Lung microvascular endothelial cell (primary cell): Measurements from ENCODE around the gene PYY. TPM values are rescaled to one million over a fixed set of nuclear protein-coding genes. Genes with fewer than 3 reads are reported as not detected.
"Not testable (repeated sequence)": the region's sequence is repeated elsewhere in the genome, so short reads cannot be mapped to it uniquely, and the experiment has no call there.

ENCODE experiments used
- DNase-seq, 2 donors: peaks; one replicate each; pipeline versions ENCODE4 v3.0.0 to v3.0.0-alpha.2; 2010; ENCODE audit warnings: low read depth in 2 of 2
- total RNA-seq: library from RNA; depleted of rRNA; stranded (reverse); fragments of >200 nt; gene quantifications from 2 replicates; pipeline ENCODE4 v1.2.1, GENCODE V29; 2014

PYY gene
- not detected in 2 replicates for total RNA-seq

DNA sequence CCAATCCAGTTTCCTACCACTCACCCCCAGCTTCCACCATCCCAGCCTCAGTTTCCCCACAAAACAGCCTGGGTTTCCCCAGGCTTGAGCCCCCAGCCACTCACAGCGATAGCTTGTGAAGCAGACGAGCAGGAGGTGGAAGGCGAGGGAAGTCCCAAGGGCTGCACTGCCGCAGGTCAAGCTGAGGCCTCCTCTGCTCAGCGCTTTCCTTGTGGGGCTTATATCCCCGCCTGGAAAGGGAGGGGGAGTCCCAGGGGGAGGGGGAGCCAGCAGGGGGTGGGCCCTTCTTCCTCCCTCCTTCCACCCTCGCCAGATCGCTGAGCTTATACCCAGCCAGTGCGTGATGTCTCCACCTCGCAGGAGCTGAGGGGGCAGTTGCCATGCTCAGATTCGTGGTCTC, at the start of gene PYY:
TSS of gene PYY (minus strand) at position 195 of the 400 bp plus-strand sequence. CDS start 457 bp downstream, outside the sequence.
- DNase-seq: no peak

DNA sequence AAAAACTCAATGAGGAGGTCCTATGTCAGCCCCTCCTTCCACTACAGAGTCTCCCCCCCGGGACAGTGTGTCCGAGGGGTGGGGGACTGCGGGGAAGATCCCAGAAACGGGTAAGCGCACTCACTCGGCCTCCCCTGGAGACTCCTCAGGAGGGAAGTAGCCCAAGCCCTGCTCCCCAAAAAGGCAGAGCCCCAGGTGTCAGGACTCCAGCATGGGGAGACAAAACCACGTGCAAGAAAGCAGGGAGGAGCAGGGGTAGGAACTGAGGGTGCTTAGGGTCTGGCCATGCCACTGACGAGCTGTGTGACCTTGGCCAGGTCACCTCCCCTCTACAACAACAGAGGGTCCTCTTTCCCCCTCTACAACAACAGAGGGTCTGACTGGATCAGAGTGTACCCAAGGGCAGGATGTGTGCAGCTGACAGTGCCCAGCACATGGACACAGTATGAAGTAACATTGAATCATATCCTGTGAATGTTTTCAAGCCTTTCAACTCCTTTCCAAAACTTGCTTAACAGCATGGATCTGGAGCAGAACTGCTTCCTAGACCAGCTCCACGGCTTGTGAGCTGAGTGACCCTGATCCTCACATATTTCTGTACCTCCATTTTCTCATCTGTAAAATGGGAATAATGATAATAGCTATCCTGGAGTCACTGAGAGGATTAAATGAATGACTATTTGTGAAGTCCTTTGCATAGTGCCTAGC, 48.6 kb upstream of the PYY start:
- peak; percentile 87 to 94 for DNase-seq

DNA sequence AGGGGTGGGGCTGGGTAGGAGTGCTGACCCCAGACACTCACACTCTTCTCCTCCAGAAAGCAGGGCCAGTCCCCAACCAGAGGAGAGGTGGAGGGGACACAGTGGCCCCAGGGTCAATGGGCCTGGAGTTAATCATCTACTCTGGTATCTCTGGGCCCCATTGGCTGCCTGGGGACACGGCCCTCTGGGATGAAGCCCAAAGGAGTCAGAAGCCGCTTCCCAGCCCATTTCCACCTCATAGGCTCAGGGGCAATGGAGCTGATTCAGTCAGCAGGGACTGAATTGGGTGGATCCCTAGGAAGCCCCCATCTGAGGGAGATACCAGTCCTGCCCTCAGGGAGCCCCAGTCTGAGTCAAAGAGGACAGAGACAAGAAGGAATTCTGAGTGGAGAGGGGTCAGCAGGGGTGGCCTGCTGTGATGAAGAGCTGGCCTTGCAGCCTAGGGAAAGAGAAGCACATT, 47.8 kb upstream of the PYY start:
- DNase-seq: no peak

DNA sequence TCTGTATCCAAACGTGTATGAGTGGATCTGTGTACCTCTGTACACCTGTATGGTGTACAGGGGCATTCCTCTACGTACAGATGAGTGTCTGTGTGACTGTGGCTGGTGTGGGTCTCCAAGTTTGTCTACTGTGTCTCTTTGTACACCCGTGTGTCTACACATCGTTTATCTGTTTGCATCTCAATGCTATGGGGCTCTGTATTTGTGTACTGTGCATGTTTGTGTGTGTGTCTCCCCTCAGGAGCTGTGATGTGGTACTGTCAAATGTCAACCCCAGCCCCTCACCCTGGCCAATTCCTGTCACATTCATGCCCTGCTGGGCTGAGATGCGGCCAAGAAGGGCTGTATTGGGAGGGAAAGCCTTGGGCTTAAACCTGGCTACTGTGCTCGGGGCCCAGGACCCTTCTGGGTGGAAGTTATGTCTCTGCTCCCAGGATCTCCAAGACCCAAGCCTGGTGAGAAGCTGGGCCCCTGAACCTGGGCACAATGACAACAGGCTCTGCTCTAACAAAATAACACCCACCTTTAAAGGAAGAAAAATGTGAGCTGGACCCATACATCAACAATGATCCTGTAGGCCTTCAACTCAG, 47.2 kb upstream of the PYY start:
- DNase-seq: no peak

DNA sequence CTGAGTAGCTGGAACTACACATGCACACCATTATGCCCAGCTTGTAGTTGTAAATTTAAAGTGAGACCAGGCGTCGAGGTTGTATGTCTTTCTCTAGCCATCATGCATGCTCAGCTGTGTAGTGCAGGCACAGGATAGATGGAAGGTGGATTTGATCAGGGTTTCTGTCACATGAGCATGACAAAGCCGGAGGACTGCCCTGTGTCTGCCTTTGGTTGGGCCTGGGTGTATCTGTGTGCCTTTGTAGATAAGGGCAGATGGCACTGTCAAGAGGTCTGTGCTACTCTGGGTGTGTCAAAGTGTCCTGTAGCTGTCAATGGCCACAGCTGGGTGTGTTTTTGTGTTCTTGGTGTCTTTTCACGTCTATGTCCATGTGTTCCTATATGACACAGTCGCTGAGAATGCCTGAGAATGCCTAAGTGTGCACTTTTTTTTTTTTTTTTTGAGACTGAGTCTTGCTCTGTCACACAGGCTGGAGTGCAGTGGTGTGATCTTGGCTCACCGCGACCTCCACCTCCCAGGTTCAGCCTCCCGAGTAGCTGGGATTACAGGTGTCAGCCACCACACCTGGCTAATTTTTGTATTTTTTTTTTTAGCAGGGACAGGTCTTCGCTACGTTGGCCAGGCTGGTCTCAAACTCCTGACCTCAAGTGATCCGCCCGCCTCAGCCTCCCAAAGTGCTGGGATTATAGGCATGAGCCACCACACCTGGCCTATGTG, 46.6 kb upstream of the PYY start:
- no peak for DNase-seq

DNA sequence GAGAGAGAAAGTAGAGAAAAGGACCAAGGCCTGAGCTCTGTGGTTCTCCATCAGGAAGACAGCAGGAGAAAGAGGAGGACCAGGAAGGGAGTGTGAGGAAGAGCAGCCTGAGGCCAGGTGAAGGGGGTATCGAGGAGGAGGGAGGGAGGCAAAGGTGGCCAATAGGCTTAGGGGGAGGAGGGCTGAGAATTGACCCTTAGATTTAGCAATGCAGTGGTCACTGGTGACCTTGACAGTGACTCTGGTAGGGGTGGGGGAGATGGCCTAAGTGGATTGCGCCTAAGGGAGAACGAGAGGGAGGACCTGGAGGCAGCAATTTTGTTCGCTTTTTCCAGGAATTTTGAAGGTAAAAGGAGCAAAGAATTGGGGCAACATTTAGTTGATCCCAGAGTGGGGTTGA, 45.3 kb upstream of the PYY start:
- DNase-seq: no peak

DNA sequence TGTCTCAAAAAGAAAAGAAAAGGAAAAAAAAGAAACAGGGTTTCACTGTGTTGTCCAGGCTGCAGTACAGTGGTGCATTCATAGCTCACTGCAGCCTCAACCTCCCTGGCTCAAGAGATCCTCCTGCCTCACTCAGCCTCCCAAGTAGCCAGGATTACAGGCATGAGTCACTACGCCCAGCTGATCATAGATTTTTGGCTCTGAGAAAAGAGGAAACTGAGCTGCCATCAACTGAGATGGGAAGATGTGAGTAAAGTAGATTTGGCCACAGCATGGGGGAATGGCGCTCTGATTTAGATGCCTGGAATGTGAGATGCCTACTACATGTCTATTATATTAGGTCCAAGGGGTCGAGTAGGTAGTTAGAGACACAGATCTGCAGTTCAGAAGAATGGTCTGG, 44.8 kb upstream of the PYY start:
- DNase-seq: peak; percentile 13 to 75

DNA sequence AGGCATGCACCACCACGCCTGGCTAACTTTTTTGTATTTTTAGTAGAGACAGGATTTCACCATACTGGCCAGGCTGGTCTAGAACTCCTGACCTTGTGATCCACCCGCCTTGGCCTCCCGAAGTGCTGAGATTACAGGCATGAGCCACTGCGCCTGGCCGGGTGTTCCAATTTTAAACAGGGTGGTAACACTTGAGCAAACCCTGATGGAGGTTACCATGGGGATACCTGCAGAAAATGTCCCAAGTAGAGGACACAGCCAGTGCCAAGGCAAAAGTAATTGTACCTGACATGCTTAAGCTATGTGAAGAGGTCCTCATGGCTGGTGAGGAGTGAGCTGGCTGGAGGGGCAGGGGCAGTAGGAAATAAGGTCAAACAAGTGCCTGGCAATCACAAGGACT, 43.4 kb upstream of the PYY start:
- not testable (repeated sequence) for DNase-seq

DNA sequence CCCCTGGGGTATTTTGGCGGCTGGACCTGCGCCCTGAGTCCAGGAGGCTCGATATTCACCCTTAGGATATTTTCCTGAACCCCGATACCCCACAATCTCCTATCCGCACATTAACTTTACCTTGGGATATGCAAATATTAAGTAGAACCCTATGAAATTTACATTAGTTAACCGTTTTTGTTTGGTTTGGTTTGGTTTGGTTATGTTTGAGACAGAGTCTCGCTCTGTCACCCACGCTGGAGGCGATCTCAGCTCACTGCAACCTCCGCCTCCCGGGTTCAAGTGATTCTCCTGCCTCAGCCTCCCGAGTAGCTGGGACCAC, 41.4 kb upstream of the PYY start:
- DNase-seq: no peak

DNA sequence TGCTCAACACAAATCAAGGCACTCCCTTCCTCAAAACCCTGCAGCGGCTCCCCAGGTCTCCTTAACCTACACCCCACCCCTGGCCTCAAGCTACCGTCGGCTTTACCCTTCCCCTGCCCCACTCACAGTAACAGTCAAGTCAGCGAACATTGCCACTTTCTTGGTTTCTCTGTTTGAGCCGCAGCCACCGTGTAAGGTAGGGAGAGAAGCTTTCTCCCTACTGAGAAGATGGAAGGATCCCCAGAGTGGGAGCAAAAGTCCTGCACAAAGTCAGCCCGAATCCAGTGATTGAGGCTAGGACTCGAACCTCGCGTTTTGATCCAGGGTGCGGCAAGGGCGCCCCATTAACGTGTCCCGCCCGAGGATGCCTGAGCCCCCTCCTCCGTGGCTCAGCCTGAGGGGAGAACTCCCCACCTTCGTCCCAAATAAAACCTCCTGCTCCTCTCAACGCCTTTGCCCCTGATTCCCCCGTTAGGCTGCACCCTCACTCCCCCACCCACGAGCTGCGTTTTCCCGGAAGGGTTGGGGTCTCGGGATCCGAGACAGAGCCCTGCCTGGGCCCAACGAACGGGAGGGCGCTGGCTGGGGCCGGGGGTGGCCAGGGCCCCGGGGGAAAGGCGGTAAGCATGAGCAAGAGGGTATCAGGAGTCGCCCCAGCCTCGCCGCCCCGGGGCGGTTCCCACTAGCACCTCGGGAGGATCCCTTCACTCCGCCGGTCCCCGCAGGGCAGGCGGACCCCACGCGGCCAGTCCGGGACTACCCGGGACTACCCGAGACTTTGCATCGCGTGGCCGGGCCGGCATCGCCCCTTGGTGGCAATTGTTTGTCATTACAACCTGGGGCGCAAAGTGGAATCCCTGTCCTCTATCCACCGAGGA, 40.8 kb upstream of the PYY start:
- DNase-seq: peak; percentile 65 to 76

DNA sequence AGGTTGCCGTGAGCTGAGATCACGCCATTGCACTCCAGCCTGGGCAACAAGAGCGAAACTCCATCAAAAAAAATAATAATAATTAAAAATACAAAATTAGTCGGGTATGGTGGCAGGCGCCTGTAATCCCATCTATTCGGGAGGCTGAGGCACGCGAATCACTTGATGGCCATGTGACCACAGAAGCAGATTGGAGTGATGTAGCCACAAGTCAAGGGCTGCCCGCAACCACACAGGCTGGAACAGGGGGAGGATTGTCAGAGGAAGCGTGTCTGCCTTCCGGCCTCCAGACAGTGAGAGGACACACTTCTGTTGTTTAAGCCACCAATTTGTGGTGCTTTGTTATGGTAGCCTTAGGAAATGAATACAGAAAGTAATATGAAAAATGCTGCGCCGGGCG, 38.9 kb upstream of the PYY start:
- no peak for DNase-seq

DNA sequence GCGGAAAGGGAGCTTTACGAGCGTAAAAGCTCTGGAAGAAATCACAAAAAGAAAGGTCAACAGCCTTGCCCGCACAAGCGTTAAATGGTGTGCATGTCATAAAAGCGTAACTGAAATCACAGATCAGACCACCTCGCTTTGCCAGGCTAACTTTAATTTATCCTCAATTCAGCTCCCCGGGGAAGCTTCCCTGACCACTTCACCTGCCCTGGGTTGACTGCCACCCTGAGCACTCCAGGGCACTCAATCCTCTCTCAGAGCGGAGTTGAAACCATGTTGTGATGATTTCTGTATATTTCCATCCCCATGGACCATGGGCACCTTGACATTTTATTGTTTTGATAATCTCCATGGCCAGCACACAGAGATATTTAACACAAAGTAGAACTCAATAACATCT, 34.6 kb upstream of the PYY start:
- no peak for DNase-seq

DNA sequence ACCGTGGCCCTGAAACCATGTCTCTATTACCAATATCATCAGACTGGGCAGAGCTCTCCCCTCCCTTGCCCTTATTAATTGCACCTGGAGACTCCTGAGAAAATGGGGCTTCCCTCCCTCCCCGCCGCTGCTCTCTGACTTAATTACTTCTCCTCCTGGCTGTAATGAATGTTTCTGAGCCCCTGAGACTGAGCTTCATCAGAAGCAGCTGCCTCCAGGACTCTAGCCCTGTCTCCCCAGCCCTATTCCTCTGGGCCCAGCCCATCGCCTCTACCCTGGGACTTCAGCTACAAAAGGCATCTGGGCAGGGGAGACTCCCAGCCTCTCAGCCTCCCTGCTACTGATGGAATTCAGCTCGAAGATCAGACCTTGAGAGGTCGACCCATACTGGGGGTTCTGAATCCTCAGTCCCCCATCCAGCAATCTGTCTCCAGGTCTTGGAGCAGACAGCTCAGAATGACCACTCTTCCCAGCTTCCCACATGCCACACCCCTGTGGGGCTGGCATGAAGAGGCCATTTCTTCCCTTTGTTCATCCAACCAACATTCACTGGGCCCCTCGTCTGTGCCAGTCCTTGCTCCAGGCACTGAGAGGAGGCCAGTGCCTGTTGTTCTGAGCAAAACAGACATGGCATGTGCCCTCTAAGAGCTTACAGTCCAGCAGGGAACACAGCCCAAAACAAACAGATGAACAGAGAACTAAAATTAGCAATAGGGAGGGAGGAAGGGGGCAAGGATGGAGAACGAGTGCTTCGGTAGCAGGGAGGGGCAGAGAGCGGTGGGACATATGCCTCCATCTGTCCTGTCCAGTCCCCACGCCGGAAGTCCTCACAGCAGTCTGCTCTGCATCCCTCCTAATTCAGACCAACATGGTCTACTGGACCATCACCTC, 33.6 kb upstream of the PYY start:
- DNase-seq: no peak

DNA sequence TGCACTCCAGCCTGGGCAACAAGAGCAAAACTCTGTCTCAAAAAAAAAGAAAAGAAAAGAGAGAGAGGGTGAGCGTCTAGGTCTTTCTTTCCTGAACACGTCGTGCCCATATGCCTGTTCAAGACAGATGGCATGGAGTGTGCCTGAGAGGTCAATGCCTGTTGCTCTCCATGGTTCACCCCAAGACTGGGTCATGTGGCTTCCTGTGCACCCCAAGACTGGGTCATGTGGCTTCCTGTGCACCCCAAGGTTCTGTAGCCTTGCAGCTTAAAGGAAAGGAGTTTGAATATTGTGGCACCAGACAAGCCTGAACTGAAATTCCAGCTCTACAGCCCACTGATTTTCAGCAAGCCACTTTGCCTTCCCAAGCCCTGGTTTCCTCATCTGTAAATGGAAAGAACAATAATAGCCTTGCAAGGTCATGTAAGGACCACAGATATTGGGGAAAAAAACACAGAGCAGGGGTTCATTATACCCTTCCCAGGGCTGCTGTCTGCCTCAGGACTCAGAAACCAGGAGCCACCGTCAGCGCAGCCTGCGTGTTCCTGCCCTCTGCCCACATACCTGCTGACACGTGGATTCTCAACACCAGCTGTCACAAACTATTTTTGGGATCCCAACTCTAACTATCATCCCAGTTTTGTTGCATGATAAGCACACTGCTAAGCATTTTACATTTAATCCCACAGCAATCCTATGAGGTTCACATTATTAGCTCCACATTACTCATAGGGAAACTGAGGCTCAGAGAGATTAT, 32.7 kb upstream of the PYY start:
- no peak for DNase-seq

DNA sequence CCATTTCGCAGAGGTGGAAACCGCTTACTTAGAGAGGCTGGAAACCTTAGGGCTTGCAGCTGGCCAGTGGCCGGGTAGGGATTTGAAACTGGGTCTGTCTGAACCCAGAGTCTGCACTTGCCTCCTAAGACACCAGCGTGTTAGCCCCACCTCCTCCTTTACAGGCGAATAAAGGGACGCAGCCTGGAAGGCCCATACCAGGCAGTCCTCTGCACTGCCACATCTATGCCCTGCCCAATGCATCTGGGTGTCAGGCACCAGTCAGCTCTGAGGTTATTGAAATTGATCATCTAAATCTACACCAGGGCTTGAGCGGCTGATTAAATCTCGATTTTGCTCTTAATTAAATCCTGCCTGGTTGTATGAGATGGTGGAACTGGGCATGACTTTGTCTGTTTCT, 30.8 kb upstream of the PYY start:
- no peak for DNase-seq

DNA sequence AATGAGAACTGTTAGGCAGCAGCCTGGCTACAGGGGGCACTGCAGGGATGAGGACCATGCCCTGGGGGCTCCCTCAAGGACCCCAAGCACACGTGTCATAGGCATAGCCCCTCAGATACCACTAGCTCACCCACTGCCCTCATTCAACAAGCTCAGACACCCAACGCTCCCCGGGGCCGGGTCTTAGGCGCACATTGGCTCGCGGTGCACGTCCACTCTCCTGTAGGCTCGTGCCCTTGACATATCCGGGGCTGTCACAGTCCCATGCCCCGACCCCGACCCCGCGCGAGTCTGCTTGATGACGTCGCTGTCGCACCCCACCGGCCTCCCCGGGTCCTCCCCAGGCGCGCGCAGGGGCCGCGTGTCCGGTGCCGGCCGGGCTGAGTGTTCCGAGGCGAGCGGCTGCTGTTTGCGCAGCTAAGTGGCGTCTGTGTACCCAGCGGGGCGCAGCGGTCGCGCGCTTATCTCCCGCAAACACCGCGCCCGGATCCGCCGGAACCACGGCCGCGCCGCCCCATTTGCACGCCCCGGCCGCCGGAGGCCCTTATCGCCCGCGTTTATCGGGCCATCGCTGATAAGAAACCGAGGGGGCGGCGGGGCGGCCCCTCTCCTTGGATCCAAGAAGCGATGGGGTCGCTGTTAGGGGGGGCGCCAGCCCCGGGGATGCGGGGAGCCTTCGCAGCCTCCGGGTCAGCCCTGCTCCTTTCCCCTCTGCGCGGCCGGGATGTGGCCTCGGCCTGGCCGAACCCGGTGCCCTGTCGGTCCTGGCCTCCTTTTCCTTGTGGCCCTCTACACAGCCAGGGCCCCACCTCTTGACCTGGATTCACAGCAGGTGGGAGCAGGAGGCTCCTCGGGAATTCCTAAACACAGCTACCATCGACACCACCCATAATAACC, 30.0 kb upstream of the PYY start:
- DNase-seq: peak; percentile 22 to 33

DNA sequence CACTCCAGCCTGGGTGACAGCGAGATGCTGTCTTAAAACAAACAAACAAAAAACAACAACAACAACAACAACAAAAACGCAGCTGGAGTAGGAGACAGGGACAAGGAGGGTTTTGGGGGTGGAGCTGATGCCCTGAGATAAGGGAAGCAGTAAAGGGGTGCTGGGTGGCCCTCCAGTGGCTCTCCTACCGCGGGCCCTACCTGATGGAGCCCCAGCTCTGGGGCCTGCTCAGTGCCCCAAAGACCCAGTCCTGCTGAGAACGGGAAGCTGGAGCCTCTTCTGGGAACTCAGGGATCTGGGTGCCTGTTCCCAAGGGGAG, 29.4 kb upstream of the PYY start:
- DNase-seq: no peak

DNA sequence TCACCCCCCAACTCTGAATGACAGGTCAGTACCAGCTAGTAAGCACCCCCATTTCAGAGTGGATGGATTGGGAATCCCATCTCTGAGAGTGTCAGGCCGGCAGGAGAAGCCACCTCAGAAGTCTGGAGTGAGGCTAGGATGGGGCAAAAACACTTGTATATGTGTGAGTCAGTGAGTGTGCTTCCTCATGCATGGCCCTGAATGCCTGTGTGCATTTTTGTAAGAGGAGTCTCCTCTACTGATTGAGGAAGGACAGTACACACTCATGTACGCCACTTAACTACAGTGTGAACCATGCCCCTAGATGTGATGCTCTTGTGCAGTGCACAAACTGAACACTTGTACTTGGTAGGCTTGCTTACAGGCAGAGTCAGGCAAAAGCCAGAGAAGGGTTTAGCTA, 28.4 kb upstream of the PYY start:
- no peak for DNase-seq

DNA sequence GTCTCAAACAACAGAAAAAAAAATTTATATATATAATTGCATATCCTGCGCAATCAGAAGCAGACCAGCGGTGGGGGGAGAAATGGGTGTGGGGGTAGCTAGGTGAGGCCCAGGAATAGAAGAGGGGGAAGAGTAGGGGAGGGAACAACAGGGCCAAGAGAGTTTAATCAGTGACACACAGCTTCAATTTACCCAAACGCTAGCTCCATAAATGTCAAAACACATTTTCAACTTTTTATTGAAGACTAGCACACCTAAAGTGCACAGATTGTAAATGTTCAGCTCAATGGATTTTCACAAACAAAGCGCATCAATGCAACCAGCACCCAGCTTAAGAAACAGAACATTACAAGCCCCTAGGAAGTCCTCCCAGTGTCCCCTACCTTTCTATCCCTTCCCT, 25.9 kb upstream of the PYY start:
- no peak for DNase-seq
